ENCODE results near the gene CLCN2.

The CLCN2 gene

DNA sequence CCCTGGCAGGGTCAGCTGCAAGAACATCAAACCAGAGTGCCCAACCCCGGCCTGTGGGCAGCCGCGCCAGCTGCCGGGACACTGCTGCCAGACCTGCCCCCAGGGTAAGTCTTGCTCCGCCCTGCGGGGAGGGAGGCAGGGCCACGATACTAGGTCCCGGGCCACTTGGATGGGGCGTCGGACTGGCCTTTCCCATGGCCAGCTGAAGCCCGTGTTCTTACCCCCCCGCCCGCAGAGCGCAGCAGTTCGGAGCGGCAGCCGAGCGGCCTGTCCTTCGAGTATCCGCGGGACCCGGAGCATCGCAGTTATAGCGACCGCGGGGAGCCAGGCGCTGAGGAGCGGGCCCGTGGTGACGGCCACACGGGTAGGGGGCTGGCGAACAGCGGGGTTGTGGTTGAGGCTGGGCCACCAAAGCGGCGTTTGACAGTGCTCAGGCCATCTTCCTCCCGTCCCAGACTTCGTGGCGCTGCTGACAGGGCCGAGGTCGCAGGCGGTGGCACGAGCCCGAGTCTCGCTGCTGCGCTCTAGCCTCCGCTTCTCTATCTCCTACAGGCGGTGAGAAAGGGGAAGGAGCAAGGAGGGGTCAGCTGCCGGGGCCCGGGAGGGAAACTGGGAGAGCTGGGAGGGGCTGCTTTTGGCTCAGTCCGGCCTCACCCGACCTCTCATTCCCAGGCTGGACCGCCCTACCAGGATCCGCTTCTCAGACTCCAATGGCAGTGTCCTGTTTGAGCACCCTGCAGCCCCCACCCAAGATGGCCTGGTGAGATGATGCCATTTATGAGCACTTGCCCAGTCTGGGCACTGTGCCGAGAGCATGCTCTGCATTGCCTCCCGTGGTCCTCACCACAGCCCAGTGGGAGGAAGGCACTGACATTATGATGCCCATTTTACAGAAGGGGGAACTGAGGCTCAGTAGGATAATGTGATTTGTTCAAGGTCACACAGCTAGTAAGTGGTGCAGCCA, 20.1 kb upstream of the CLCN2 start:
- DNase-seq, result no peak

DNA sequence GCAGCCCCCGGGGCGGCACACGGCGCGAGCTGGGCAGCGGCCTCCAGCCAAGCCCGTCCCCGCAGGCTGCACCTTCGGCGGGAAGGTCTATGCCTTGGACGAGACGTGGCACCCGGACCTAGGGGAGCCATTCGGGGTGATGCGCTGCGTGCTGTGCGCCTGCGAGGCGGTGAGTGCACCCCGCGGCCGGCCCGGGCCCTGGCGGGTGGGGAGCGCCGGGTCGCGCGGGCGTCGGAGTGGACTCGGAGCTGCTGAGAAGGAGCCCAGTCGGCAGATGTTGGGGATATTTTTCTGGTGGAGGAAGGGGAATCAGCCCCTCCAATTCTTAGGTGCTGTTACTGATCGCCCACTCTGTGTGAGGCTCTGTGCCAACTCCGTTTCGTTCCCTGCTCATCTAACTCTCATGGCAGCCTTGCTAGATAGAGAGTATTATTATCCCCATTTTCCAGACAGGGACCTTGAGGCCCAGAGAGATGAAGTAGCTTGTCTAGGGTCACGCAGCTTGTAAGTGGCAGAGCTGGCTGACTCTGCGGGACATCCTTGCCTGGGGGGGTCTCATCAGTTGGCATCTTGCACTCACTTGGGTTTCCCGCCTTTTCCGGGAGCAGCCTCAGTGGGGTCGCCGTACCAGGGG, 19.3 kb upstream of the CLCN2 start:
- DNase-seq, result no peak

DNA sequence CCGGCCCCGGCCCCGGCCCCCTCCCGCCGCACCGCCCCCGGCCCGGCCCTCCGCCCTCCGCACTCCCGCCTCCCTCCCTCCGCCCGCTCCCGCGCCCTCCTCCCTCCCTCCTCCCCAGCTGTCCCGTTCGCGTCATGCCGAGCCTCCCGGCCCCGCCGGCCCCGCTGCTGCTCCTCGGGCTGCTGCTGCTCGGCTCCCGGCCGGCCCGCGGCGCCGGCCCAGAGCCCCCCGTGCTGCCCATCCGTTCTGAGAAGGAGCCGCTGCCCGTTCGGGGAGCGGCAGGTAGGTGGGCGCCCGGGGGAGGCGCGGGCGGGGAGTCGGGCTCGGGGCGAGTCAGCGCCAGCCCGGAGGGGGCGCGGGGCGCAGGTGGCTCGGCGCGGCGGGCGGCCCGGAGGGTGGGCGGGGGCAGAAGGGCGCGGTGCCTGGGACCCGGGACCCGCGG, 18.8 kb upstream of the CLCN2 start:
- DNase-seq, result peak in 32 of 56 donors; percentile 9 to 72 (median 26)

DNA sequence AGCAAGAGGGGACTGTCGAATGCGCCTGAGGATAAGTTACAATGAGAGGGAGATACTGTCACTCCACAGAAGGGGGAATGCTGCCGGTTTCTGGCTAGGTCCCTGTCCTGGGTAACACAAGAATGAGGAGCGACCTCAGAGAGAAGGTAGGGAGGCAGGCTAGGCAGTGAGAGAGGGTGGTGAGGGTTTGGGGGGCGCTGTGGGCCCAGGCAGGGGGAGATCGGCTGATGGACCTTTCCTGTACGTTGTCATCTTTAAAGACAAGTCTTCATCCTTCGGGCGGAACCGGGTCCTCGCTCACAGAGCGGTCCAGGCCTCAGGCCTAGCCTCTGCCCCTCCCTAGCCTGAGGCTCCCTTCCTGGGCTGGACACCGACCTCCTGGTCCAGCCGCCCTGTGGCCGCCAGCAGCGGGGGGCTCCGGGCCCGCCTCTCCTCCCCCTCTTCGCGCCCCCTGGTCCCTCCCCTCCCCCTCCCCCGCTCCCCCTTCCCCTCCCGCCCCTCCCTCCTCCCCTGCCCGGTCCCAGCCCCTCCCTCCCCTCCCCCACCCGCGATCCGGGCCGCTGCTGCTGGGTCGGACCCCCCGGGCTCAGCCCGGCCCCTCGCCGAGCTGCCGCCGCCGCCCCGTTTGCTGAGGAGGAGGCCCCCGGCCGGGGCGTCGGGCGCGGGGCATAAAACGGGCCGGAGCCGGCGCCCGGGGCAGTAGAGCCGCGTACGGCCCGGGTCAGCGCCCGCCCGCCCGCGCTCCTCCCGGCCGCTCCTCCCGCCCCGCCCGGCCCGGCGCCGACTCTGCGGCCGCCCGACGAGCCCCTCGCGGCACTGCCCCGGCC, 18.2 kb upstream of the CLCN2 start, which contains the start of gene CHRD:
Gene CHRD (plus strand): TSS at position 697 of the 827 bp plus-strand sequence. CDS start 265 bp downstream, outside the sequence.
- DNase-seq, result no peak

DNA sequence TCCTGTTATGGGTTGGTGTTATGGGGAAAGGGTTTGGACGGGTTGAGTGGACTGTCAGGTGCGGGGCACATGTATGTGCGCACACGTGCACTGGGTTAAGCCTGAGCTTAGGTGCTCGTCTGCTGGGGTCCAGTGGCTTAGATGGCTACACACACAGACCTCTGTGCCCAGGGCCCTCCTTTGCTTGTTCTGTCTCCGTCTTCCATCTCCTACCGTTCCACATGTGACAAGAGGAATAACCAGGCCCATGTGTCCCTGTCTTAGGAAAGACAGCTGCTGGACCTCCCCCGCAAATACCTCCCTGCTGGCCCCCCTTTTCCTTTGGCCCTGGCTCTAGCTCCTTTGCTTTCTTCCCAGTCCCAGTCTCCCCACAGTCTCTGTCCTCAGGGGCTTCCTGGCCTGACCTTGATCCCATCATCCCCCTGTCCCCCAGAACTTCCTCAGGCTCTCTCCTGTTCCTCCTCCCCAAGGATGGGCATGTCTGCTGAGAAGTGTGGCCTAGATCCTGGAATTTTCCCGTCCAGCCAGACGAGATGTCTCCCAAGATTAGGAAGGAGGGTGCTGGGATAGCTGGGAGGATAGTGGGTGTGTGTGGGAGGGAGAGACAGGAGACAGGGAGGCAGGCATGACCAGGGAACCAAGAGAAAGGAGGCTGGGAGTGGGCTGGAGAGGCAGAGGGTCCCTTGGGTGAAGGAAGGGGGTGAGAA, 17.4 kb upstream of the CLCN2 start:
- DNase-seq, result no peak

DNA sequence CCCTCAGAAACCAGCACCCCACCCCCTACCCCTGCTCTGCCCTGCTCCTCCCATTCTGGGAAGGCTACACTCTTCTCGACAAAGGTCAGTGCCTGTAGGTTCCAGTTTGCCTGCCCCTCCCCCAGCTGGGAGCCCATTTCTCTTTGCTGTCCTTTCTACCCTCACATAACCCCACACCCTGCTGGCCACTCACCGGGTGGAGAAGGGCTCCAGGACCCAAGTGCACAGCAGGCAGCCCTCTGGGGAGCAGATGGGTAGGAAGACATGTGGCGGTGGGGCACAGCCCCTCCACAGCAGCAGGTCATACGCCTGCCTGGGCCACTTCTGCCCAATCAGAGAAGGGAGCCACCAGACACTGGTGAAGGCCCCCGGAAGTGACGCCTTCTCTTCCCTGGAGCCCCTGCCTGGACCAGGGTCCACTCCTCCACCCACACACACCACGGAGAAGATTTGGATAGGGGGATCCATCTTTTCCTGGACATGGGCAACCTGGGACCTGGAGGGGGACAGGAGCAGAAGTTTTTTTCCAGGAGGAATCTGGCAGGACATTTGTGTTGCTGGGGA, 16.6 kb upstream of the CLCN2 start, which contains the start of gene THPO:
Gene THPO (minus strand): TSS at position 326 of the 564 bp plus-strand sequence. CDS start 1,948 bp downstream, outside the sequence.
- no peak for DNase-seq

DNA sequence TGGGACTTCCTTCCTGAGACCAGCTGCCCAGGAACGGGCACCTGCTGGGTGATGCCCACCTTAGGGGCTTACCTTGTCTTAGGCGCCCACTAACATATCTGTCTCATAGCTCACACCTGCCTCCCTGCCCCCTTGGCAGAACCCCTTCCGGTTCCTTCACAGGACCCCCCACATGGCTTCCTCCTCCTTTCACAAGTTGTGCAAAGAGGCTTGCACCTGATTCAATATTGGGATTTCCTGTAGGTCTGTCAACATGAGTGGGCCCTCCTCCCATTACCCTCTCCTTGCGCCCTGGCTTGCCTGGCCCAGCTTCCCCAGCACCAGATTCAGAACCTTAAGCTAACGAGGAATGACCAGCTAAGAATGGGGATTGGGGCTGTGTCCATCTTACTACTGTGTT, 16.0 kb upstream of the CLCN2 start:
- DNase-seq, result no peak

DNA sequence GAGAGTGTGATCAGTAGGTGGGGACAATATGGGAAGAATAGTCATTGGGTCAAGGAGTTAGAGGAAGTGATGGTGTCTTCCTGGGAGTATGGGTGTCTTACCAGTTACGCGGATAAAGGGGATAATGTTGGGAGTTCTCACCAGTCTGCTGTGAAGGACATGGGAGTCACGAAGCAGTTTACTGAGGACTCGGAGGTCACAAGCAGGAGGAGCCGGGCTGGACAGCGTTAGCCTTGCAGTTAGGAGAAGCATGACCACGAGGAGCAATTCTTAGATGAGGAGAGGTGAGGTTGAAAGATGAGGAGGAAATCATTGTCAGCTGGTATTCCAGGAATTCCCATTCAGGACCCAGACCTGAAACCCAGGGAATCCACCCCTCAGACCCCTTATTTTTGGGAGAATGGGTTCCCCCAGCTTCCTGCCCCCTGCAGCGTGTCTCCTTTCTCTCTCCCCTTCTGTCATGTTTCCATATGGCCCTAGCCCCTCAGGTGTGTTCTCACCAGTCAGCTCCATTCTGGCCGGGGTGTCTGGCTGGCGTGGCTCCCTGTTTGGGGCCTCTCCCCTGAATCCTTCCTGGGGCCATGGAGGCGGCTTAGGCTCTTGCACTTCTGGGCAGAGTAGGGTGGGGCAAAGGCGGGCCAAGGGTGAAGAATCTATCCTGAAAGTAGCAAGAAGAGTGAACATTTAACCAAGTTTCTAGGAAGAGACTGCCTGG, 14.5 kb upstream of the CLCN2 start:
- no peak for DNase-seq

DNA sequence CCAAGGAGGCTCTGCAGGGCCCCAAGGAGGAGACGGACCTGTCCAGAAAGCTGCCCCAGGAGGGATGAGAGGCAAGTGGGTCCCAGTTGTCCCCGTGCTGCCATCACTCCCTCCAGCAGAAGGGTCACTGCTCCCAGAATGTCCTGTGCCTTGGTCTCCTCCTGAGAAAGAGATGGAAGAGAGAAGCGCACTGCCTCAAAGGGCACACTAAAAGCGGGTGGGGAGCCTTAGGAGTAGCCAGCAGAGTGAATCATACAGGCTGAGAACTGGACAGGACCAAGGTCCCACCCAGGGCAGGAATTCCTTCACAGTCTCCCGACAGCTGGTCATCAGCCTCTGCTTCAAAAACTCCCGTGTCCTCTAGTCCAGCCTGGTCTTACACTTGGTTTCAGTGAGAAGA, 12.0 kb upstream of the CLCN2 start:
- DNase-seq, result no peak

DNA sequence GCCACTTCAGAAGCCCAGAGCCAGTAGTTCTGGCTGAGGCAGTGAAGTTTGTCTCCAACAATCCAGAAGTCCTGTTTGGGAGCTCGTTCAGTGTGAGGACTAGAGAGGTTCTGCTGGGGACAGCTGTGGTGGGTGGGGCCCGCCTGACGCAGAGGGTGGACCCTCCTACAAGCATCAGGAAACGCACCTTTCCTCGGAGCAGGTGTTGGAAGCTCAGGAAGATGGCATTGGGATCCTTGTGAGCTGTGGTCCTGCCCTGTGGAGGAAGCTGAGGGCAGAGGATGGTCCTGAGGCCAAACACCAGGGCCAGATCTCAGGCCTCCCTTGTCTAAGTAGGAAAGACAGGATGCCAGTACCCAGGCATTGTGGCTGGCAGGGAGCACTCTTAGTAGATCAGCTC, 11.5 kb upstream of the CLCN2 start:
- no peak for DNase-seq

DNA sequence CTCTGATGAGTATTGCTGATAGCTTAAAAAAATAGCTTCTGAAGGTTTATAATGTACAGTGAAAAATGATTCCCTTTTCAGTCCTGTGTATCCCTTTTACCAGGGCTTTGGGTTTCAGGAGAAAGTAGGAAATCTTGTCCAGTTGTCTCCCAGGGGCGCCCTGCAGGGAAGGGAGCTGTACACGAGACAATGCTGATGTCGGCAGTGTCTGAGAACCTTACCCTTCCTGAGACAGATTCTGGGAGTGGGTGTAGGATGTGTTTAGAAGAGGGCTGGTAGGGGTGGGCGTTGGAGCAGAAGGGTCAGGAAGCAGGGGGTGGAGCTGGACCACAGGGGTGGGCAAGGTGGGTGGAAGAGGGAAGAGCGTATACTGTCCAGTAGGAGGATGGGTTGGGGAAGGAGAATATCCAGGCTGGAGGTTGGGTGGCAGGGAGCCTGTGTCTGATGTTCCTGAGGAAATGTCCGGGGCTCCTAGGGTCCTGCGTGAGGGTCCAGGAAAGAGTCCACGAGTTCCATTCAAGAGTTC, 11.0 kb upstream of the CLCN2 start:
- DNase-seq, result peak in 1 of 56 donors; percentile 15

DNA sequence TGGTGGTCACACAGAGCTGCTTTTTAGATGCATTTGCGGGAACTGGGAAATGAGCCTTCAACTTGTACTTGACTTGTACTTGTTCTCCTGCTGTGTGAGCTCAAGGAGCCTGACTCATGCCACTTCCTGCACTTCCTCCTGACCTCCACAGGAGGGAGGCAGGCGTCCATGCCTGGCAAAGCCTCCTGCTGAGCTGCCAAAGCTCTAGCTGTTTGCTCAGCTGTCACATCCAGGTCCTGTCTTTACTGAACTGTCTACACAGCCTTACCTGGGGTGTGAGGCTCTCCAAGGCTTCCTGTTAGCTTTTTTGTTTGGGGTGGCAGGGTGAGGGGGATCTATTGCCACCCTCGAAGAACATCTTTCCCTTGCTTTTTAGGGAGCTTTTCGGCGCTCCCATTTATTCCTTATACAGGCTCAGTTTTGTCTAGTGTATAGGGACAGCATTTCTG, 10.2 kb upstream of the CLCN2 start:
- DNase-seq, result peak in 53 of 56 donors; percentile 16 to 86 (median 58)

DNA sequence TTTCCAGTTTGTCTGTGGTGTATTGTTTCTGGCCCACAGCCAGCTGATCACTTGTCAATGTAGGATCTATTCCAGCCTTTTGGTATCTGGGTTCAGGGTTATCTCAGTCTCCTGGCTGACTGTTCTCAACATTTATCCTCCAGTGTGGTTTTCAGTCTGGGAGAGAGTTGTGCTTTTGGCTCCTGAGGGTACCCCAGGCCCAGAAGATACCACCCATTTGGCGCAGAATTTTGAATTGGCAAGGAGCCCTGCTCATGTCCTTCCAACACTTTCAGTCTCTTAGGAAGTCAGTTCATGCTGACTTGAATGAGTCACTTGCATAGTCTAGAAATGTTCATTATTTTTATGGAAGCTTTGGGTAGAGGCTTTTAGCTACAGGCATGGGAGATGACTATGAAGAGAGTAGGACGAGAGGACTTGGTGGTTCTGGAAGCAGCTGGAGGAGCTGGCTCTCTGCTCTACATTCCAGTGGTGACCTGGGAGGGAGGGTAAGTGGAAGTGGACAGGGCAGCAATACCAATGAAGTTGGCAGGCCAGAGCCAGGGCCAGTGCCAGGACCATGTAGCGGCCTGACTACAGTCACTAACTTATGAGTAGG, 7.3 kb upstream of the CLCN2 start:
- peak in 30 of 56 donors; percentile 6 to 65 (median 33) for DNase-seq

DNA sequence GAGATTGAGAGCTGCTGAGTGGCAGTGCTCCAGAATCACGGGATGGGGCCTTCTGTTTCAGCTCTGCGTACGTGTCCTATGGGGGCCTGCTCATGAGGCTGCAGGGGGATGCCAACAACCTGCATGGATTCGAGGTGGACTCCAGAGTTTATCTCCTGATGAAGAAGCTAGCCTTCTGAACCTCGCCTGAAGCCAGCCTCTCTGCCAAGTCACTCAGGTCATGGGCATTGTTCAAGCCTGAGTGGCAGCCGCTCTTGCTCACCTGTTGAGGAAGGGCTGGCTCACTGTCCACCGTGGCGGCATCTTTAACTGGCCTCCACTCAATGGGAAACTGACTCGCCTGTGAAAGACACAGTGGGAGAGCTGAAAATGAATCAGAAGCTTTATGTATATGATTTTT, 6.7 kb upstream of the CLCN2 start:
- DNase-seq, result no peak

DNA sequence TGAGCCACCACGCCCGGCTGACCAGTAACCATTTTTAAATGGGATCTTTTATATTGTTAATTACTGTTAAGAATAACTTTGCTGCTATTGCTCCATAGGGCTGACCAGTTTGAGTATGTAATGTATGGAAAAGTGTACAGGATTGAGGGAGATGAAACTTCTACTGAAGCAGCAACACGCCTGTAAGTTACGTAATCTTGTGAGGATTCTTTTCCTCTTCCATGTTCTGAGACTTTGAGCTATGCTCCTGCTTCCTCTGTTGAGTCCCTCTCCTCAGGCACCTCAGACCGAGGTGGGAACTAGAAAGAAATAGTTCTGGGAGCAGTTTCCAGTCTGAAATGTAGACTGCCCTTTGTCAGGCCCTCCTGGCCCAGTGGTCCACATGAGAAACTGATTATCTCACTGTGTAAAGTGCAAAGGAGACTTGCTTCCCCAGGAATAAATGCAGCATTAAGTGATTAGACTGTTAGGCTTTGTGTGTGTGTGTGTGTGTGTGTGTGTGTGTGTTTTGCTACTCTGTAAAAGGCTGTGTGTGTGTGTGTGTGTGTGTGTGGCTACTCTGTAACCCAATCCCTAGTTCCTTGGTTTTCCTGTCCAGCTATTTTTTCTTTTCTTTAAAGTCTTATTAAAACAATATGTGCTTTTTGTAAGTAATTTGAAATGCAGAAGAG, 5.3 kb upstream of the CLCN2 start:
- DNase-seq, result no peak

DNA sequence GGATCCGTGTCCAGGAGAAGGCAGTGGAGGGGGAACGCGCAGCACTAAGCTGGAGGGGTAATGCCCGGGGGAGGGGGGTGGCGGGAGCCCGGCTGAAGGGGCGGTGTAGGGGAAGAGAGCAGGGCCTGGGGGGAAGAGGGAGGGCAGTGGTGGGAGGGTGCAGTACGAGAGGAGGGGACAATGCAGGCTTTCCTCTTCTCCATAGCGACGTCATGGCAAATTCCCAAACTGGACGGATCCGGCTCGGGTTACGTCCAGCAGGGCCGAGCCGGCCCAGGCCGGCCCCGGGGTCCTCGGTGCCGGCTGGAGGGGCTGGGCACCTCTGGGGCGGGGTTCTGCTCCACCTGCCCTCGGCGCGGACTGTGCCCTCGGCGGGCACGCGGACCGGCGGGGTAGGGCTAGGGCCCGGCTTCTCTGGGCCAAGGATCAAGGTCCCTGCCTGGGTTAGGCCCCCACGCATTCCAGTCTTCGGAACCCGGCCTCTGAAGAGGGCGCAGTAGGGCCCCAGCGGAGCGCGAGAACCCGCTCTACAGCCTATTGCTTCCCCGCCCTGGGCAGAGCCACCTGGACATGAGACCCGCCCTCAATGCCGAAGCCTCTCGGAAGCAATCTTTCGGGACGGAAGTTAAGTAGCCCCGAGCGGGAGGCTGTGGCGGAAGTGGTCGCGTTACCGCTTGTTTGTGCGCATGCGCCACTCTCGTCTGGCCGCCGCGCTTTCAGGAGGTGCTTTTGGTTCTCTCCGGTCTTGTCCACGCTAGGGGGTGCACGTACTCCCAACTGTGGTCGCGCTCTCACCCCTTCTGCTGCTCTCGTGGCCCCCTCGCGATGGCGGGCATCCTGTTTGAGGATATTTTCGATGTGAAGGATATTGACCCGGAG, 1.5 kb upstream of the CLCN2 start:
- DNase-seq, result peak; percentile 38 to 95 (median 89)
